Hematopoietic multipotent progenitor cell (in vitro differentiated cells): Measurements from ENCODE around the gene TMEM266. TPM values are rescaled to one million over a fixed set of nuclear protein-coding genes. Genes with fewer than 3 reads are reported as not detected.

Experiments
- DNase-seq, 3 donors: peaks; one replicate each; pipeline ENCODE4 v3.0.0-alpha.2; 2011 to 2015; ENCODE audit warnings: low read depth in 2 of 3, low spot score in 2 of 3
- total RNA-seq: library from RNA; depleted of rRNA; stranded (reverse); fragments of >200 nt; gene quantifications from one replicate; pipeline ENCODE4 v1.2.3, GENCODE V29; 2012

TMEM266 gene
- total RNA-seq, 1 donor = not detected

- DNase-seq = no peak
These were observed 4.6 kb downstream of the TMEM266 start for GRCh38 chr15:76064375-76064774.

GRCh38 chr15:76065245-76065644 is 5.5 kb downstream of the TMEM266 start:
- DNase-seq = peak in 1 of 3 donors; percentile 5

GRCh38 chr15:76065793-76066192 is 6.0 kb downstream of the TMEM266 start:
- DNase-seq = no peak

- DNase-seq = no peak
These were observed 10.4 kb downstream of the TMEM266 start for GRCh38 chr15:76070192-76070591.

- DNase-seq = no peak
These were observed 11.3 kb downstream of the TMEM266 start for GRCh38 chr15:76070921-76071635.

- no peak for DNase-seq
These were observed 12.0 kb downstream of the TMEM266 start for GRCh38 chr15:76071806-76072205.

GRCh38 chr15:76073554-76073953 is 13.8 kb downstream of the TMEM266 start:
- DNase-seq = no peak

GRCh38 chr15:76075046-76075445 is 15.3 kb downstream of the TMEM266 start:
- no peak for DNase-seq

GRCh38 chr15:76078285-76078877 is 18.6 kb downstream of the TMEM266 start:
- peak in 1 of 3 donors; percentile 32 for DNase-seq

- DNase-seq = no peak
These were observed 24.5 kb downstream of the TMEM266 start for GRCh38 chr15:76084256-76084655.

- DNase-seq = no peak
These were observed 38.9 kb downstream of the TMEM266 start for GRCh38 chr15:76098685-76099084.

GRCh38 chr15:76099388-76099787 is 39.6 kb downstream of the TMEM266 start:
- DNase-seq = no peak

GRCh38 chr15:76100361-76100760 is 40.6 kb downstream of the TMEM266 start:
- DNase-seq = no peak

GRCh38 chr15:76101655-76102054 is 41.9 kb downstream of the TMEM266 start:
- no peak for DNase-seq

GRCh38 chr15:76105391-76105790 is 45.6 kb downstream of the TMEM266 start:
- DNase-seq = no peak

- DNase-seq = no peak
These were observed 46.1 kb downstream of the TMEM266 start for GRCh38 chr15:76105911-76106310.

GRCh38 chr15:76107169-76107568 is 47.4 kb downstream of the TMEM266 start:
- DNase-seq = no peak

GRCh38 chr15:76108021-76108723 is 48.4 kb downstream of the TMEM266 start:
- DNase-seq = no peak

- no peak for DNase-seq
These were observed 49.3 kb downstream of the TMEM266 start for GRCh38 chr15:76109046-76109445.

- no peak for DNase-seq
These were observed 54.8 kb downstream of the TMEM266 start for GRCh38 chr15:76114561-76114960.

- no peak for DNase-seq
These were observed 56.5 kb downstream of the TMEM266 start for GRCh38 chr15:76116138-76116885.
